PFSK-1 (cell line): ENCODE results near the gene RPP25.

Source experiments
- POLR2AphosphoS5 ChIP-seq: IDR thresholded peaks from 2 replicates; pipeline ENCODE4 v1.6.1; 2012; ENCODE audit warnings: low read depth, mild to moderate bottlenecking, control low read depth, low read length, moderate library complexity
- REST ChIP-seq, 2 experiments: IDR thresholded peaks; 2 replicates each; pipeline versions ENCODE4 v1.6.1 to v1.8.0; 2011 to 2012; ENCODE audit warnings: low read depth in 2 of 2, low read length in 2 of 2, control low read depth in 1 of 2, inconsistent platforms in 1 of 2, mild to moderate bottlenecking in 1 of 2, moderate library complexity in 1 of 2; ENCODE audit not compliant: insufficient read depth in 1 of 2
- TAF1 ChIP-seq: IDR thresholded peaks from 2 replicates; pipeline ENCODE4 v1.6.1; 2012; ENCODE audit warnings: low read length, control low read depth, borderline replicate concordance; ENCODE audit not compliant: insufficient read depth

GRCh38 chr15:74917676-74918075, 38.9 kb downstream of the RPP25 start:
- no peak for TF ChIP-seq POLR2AphosphoS5
- TF ChIP-seq TAF1 = no peak
- TF ChIP-seq REST (IDR thresholded peaks at IDR 0.05; ENCODE audit: insufficient read depth in 1 of 2, low read depth in 2 of 2, low read length in 2 of 2) = no peak
